Naive thymus-derived CD4-positive, alpha-beta T cell (primary cell): ENCODE data around the gene PODN. TPM values are rescaled to one million over a fixed set of nuclear protein-coding genes. Genes with fewer than 3 reads are reported as not detected.

Source experiments
- ATAC-seq: fragments of 150-1000 bp; cut with Tn5 transposase; 2 replicates; pipeline ENCODE4 v1.10.0; 2021; ENCODE audit warnings: mild to moderate bottlenecking, moderate library complexity
- CTCF ChIA-PET: fragments of 350-600 bp; sonication (Branson Sonifier 250); formaldehyde crosslinking; loops from one replicate; lab custom pipeline; 2021; ENCODE audit warnings: antibody characterized with exemption; lab: Charles Lee
- POLR2A ChIA-PET: fragments of 350-600 bp; sonication (Branson Sonifier 250); formaldehyde crosslinking; loops from one replicate; lab custom pipeline; 2021; ENCODE audit warnings: antibody characterized with exemption, inconsistent platforms; lab: Charles Lee
- DNase-seq, 9 donors: peaks; one replicate each; pipeline versions ENCODE4 v3.0.0 to v3.0.0-alpha.2; 2020 to 2022; ENCODE audit warnings: mixed read lengths in 1 of 9
- H3K27ac ChIP-seq: one replicate; pipeline ENCODE4 v1.7.0; 2013; ENCODE audit warnings: mild to moderate bottlenecking, low read depth, low read length, moderate library complexity
- H3K27me3 ChIP-seq, 2 donors: one replicate each; pipeline ENCODE4 v1.7.0; 2013; ENCODE audit warnings: low read length in 2 of 2, mild to moderate bottlenecking in 2 of 2, moderate library complexity in 2 of 2; ENCODE audit not compliant: control insufficient read depth in 2 of 2, insufficient read depth in 2 of 2
- H3K36me3 ChIP-seq, 3 experiments: 1 replicate in 2 of 3; 2 replicates in 1 of 3; pipeline ENCODE4 v1.7.0; 2013; ENCODE audit warnings: low read length in 3 of 3, mild to moderate bottlenecking in 3 of 3, moderate library complexity in 1 of 3; ENCODE audit not compliant: insufficient read depth in 3 of 3, control insufficient read depth in 2 of 3
- H3K4me1 ChIP-seq, 2 donors: one replicate each; pipeline ENCODE4 v1.7.0; 2013; ENCODE audit warnings: low read length in 2 of 2, mild to moderate bottlenecking in 2 of 2, moderate library complexity in 1 of 2; ENCODE audit not compliant: control insufficient read depth in 2 of 2, insufficient read depth in 2 of 2
- H3K4me3 ChIP-seq: 2 replicates; pipeline ENCODE4 v1.7.0; 2013; ENCODE audit warnings: mild to moderate bottlenecking, low read length
- H3K9me3 ChIP-seq, 3 experiments: 1 replicate in 2 of 3; 2 replicates in 1 of 3; pipeline ENCODE4 v1.7.0; 2013; ENCODE audit warnings: low read length in 3 of 3; ENCODE audit not compliant: control insufficient read depth in 2 of 3
- H3K27ac Mint-ChIP-seq, 9 donors: one replicate each; pipeline ENCODE4 v1.8.0; 2020 to 2022; ENCODE audit warnings: mixed read lengths in 9 of 9, mild to moderate bottlenecking in 8 of 9, moderate library complexity in 5 of 9, inconsistent platforms in 2 of 9
- H3K27me3 Mint-ChIP-seq, 5 donors: one replicate each; pipeline ENCODE4 v1.8.0; 2021 to 2022; ENCODE audit warnings: mixed read lengths in 5 of 5, mild to moderate bottlenecking in 1 of 5
- H3K36me3 Mint-ChIP-seq, 5 donors: one replicate each; pipeline ENCODE4 v1.8.0; 2020 to 2022; ENCODE audit warnings: mixed read lengths in 5 of 5, mild to moderate bottlenecking in 3 of 5, inconsistent platforms in 1 of 5
- H3K4me1 Mint-ChIP-seq, 7 donors: one replicate each; pipeline ENCODE4 v1.8.0; 2020 to 2022; ENCODE audit warnings: mixed read lengths in 7 of 7, mild to moderate bottlenecking in 3 of 7, inconsistent platforms in 1 of 7
- H3K4me3 Mint-ChIP-seq, 10 donors: one replicate each; pipeline ENCODE4 v1.8.0; 2020 to 2022; ENCODE audit warnings: mild to moderate bottlenecking in 10 of 10, mixed read lengths in 10 of 10, moderate library complexity in 6 of 10, inconsistent platforms in 2 of 10
- H3K9me3 Mint-ChIP-seq, 11 donors: one replicate each; pipeline ENCODE4 v1.8.0; 2020 to 2022; ENCODE audit warnings: mixed read lengths in 11 of 11, mild to moderate bottlenecking in 4 of 11, inconsistent platforms in 1 of 11, moderate library complexity in 1 of 11
- intact Hi-C, 2 donors: fragments of 100-400 bp; cut with micrococcal nuclease; formaldehyde crosslinking; loops; one replicate each; pipeline ENCODE4 v1.15.1; 2023
- polyA plus RNA-seq, 2 donors: library from polyadenylated mRNA; unstranded; fragments of 300-500 nt; fragmentation: Illumina TruSeq; gene quantifications; one replicate each; pipeline ENCODE4 v1.2.3, GENCODE V29; 2021
- total RNA-seq, 6 experiments: library from RNA in 5 of 6; stranded (reverse) in 5 of 6; gene quantifications; 1 replicate in 5 of 6; 2 replicates in 1 of 6; pipeline ENCODE4 v1.2.3 and lab custom pipeline; 2021 to 2026

Gene PODN
- total and polyA plus RNA-seq, 7 experiments from 2014 or later: 0.88 TPM; not detected in 6

GRCh38 chr1:53116933-53117600, 55.1 kb downstream of the PODN start:
- ATAC-seq (no peak), DNase-seq (no peak)
- POLR2A ChIA-PET: no interaction called here
- no peaks in the 10 kb centered on the region for H3K36me3 Mint-ChIP-seq
- CTCF ChIA-PET: no interaction called here
- Histone ChIP-seq H3K4me1 (no peaks in the 10 kb centered on the region), H3K27ac (no peak overlapping the region), H3K9me3 (no peaks in the 10 kb centered on the region), H3K36me3 (no peaks in the 10 kb centered on the region), H3K27me3 (no peaks in the 10 kb centered on the region), H3K4me3 (no peak overlapping the region)
- no peaks in the 10 kb centered on the region for H3K9me3 Mint-ChIP-seq
- no peak overlapping the region for H3K4me3 Mint-ChIP-seq
- no peak overlapping the region for H3K27ac Mint-ChIP-seq
- H3K27me3 Mint-ChIP-seq: peaks cover 0 to 13% (median 0%) of the 10 kb centered on the region in 5 donors
- peaks cover 0 to 5% (median 0%) of the 10 kb centered on the region in 7 donors for H3K4me1 Mint-ChIP-seq
- intact Hi-C loops: no loop called here

- intact Hi-C loops: no loop called here
- H3K4me3 Mint-ChIP-seq: no peak overlapping the region
- DNase-seq (no peak), ATAC-seq (no peak)
- peaks cover 0 to 13% (median 0%) of the 10 kb centered on the region in 5 donors for H3K27me3 Mint-ChIP-seq
- no peaks in the 10 kb centered on the region for H3K27me3 ChIP-seq
- H3K27ac Mint-ChIP-seq: no peak overlapping the region
- no peaks in the 10 kb centered on the region for H3K9me3 ChIP-seq
- CTCF ChIA-PET: no interaction called here
- H3K27ac ChIP-seq: no peak overlapping the region
- no peaks in the 10 kb centered on the region for H3K36me3 ChIP-seq
- POLR2A ChIA-PET: no interaction called here
- H3K36me3 Mint-ChIP-seq: no peaks in the 10 kb centered on the region
- H3K4me1 ChIP-seq: no peaks in the 10 kb centered on the region
- peaks cover 0 to 5% (median 0%) of the 10 kb centered on the region in 7 donors for H3K4me1 Mint-ChIP-seq
- no peak overlapping the region for H3K4me3 ChIP-seq
- no peaks in the 10 kb centered on the region for H3K9me3 Mint-ChIP-seq
Measured at GRCh38 chr1:53117836-53118235, 55.8 kb downstream of the PODN start.

GRCh38 chr1:53120659-53121058, 58.6 kb downstream of the PODN start:
- H3K9me3 Mint-ChIP-seq: no peaks in the 10 kb centered on the region
- H3K27ac Mint-ChIP-seq: no peak overlapping the region
- peak; percentile 24 for ATAC-seq
- H3K36me3 ChIP-seq: no peaks in the 10 kb centered on the region
- ChIA-PET POLR2A (no interaction called here), CTCF (no interaction called here)
- no peaks in the 10 kb centered on the region for H3K27me3 ChIP-seq
- no peak overlapping the region for H3K4me3 ChIP-seq
- no peak overlapping the region for H3K4me3 Mint-ChIP-seq
- H3K27ac ChIP-seq: no peak overlapping the region
- H3K4me1 Mint-ChIP-seq: peaks cover 0 to 3% (median 0%) of the 10 kb centered on the region in 7 donors
- DNase-seq: no peak
- no peaks in the 10 kb centered on the region for H3K9me3 ChIP-seq
- intact Hi-C loops: no loop called here
- H3K36me3 Mint-ChIP-seq: no peaks in the 10 kb centered on the region
- no peaks in the 10 kb centered on the region for H3K4me1 ChIP-seq
- H3K27me3 Mint-ChIP-seq: peaks cover 0 to 13% (median 0%) of the 10 kb centered on the region in 5 donors

- Mint-ChIP-seq H3K36me3 (no peaks in the 10 kb centered on the region), H3K9me3 (no peaks in the 10 kb centered on the region), H3K27me3 (peaks cover 0 to 13% (median 0%) of the 10 kb centered on the region in 5 donors), H3K4me3 (no peak overlapping the region), H3K27ac (no peak overlapping the region), H3K4me1 (peaks cover 0 to 3% (median 0%) of the 10 kb centered on the region in 7 donors)
- Histone ChIP-seq H3K4me3 (no peak overlapping the region), H3K9me3 (no peaks in the 10 kb centered on the region), H3K4me1 (no peaks in the 10 kb centered on the region), H3K36me3 (no peaks in the 10 kb centered on the region), H3K27me3 (no peaks in the 10 kb centered on the region), H3K27ac (no peak overlapping the region)
- intact Hi-C loops: no loop called here
- ATAC-seq (no peak), DNase-seq (no peak)
- POLR2A ChIA-PET: no interaction called here
- CTCF ChIA-PET: interaction anchor here (1.0 kb wide), 1 partner anchor 100 kb away, joined by 3 read pairs; no protein-coding TSS in a partner anchor
Measured at GRCh38 chr1:53121319-53122172, 59.5 kb downstream of the PODN start.

GRCh38 chr1:53122201-53122885, 60.3 kb downstream of the PODN start:
- intact Hi-C loops: no loop called here
- H3K27ac Mint-ChIP-seq: no peak overlapping the region

GRCh38 chr1:53122961-53123413, 61.0 kb downstream of the PODN start:
- H3K9me3 Mint-ChIP-seq: no peaks in the 10 kb centered on the region
- peaks cover 0 to 13% (median 0%) of the 10 kb centered on the region in 5 donors for H3K27me3 Mint-ChIP-seq
- POLR2A ChIA-PET: no interaction called here
- intact Hi-C loops: no loop called here
- H3K36me3 Mint-ChIP-seq: no peaks in the 10 kb centered on the region
- ATAC-seq: no peak
- H3K4me1 Mint-ChIP-seq: peaks cover 0 to 3% (median 0%) of the 10 kb centered on the region in 7 donors
- H3K36me3 ChIP-seq: no peaks in the 10 kb centered on the region
- no peak for DNase-seq
- H3K4me3 Mint-ChIP-seq: no peak overlapping the region
- no peaks in the 10 kb centered on the region for H3K9me3 ChIP-seq
- no peaks in the 10 kb centered on the region for H3K4me1 ChIP-seq
- H3K27ac ChIP-seq: no peak overlapping the region
- H3K27ac Mint-ChIP-seq: no peak overlapping the region
- H3K27me3 ChIP-seq: no peaks in the 10 kb centered on the region
- CTCF ChIA-PET: no interaction called here
- H3K4me3 ChIP-seq: no peak overlapping the region

More at GRCh38 chr1:53122201-53122885, 60.3 kb downstream of the PODN start:
- Histone ChIP-seq H3K36me3 (no peaks in the 10 kb centered on the region), H3K27me3 (no peaks in the 10 kb centered on the region), H3K4me3 (no peak overlapping the region), H3K4me1 (no peaks in the 10 kb centered on the region), H3K9me3 (no peaks in the 10 kb centered on the region), H3K27ac (no peak overlapping the region)
- no peak for DNase-seq
- no peak for ATAC-seq
- Mint-ChIP-seq H3K9me3 (no peaks in the 10 kb centered on the region), H3K27me3 (peaks cover 0 to 13% (median 0%) of the 10 kb centered on the region in 5 donors), H3K36me3 (no peaks in the 10 kb centered on the region), H3K4me3 (no peak overlapping the region), H3K4me1 (peaks cover 0 to 3% (median 0%) of the 10 kb centered on the region in 7 donors)
- ChIA-PET CTCF (interaction anchor here (1.0 kb wide), 1 partner anchor 101 kb away, joined by 3 read pairs; no protein-coding TSS in a partner anchor), POLR2A (no interaction called here)
